K562 (cell line): ENCODE results near the gene KMT2A. TPM values are rescaled to one million over a fixed set of nuclear protein-coding genes. Genes with fewer than 3 reads are reported as not detected.
A peak's percentile ranks its signal among the peaks of the same experiment; 100 is the strongest.

Experiments
- ATAC-seq: fragments of 200-7000 bp; cut with Tn5 transposase; 3 replicates; pipeline ENCODE4 v1.9.1; 2020; ENCODE audit warnings: moderate library complexity
- BruUV-seq: library from RNA; stranded (reverse); fragments of 400-500 nt; replicated peaks from 2 replicates; lab custom pipeline; 2021; lab: Mats Ljungman, UMichigan
- CTCF ChIA-PET: fragments of 300-600 bp; formaldehyde crosslinking; extraction: SDS; loops from one replicate; lab custom pipeline; 2021; ENCODE audit warnings: low intra/inter-chr PET ratio; lab: Yijun Ruan, JAX
- POLR2A ChIA-PET: fragments of 300-600, 350-650 bp; sonication (Branson Sonifier 250); formaldehyde crosslinking; extraction: SDS; loops from one replicate; lab custom pipeline; 2021; ENCODE audit warnings: antibody characterized with exemption, inconsistent platforms; lab: Yijun Ruan, JAX
- DNase-seq, 4 experiments: peaks; one replicate each; pipeline versions ENCODE4 v3.0.0 to v3.0.0-alpha.2; 2011 to 2018; ENCODE audit warnings: low spot score in 3 of 4, mixed read lengths in 3 of 4; ENCODE audit errors: extremely low read depth in 1 of 4
- FAIRE-seq: peaks from 2 replicates; lab custom pipeline; 2011; peaks lifted over from hg19 to GRCh38; lab: Jason Lieb, UNC
- H2AFZ ChIP-seq: 2 replicates; pipeline ENCODE4 v1.6.0; 2011; ENCODE audit warnings: low read depth, low read length, control low read depth, inconsistent platforms
- H3K27ac ChIP-seq: fragments of 200-600 bp; 3 replicates; pipeline ENCODE4 v1.8.0; 2011; ENCODE audit warnings: low read depth, mild to moderate bottlenecking, control low read depth, inconsistent platforms, low read length, moderate library complexity, mixed read lengths; ENCODE audit errors: extremely low read depth
- H3K27me3 ChIP-seq, 2 experiments: fragments of 300-600 bp in 1 of 2; 2 replicates in 1 of 2; 3 replicates in 1 of 2; pipeline versions ENCODE4 v1.6.0 to v1.8.0; 2011; ENCODE audit warnings: inconsistent platforms in 2 of 2, low read length in 2 of 2, mild to moderate bottlenecking in 1 of 2, mixed read lengths in 1 of 2, moderate library complexity in 1 of 2; ENCODE audit not compliant: control insufficient read depth in 2 of 2, insufficient read depth in 2 of 2
- H3K36me3 ChIP-seq: fragments of 300-600 bp; 3 replicates; pipeline ENCODE4 v1.8.0; 2011; ENCODE audit warnings: mild to moderate bottlenecking, low read length, inconsistent platforms; ENCODE audit not compliant: control insufficient read depth, insufficient read depth
- H3K4me1 ChIP-seq, 2 experiments: fragments of 200-600 bp in 1 of 2; replicated peaks in 1 of 2; 2 replicates in 1 of 2; 3 replicates in 1 of 2; pipeline versions ENCODE4 v1.5.1 to v1.8.0; 2011; ENCODE audit warnings: inconsistent platforms in 2 of 2, low read length in 2 of 2, mild to moderate bottlenecking in 1 of 2, mixed read lengths in 1 of 2, moderate library complexity in 1 of 2; ENCODE audit not compliant: control insufficient read depth in 2 of 2, insufficient read depth in 2 of 2
- H3K4me2 ChIP-seq: 2 replicates; pipeline ENCODE4 v1.6.1; 2011; ENCODE audit warnings: low read length, control low read depth, inconsistent platforms, mixed read lengths; ENCODE audit not compliant: insufficient read depth
- H3K4me3 ChIP-seq: fragments of 200-600 bp; sonication (generic), shearing (Covaris generic); 2 replicates; pipeline ENCODE4 v1.5.1; 2016; ENCODE audit warnings: control low read depth, inconsistent platforms
- H3K79me2 ChIP-seq: fragments of 200-600 bp; 3 replicates; pipeline ENCODE4 v1.8.0; 2011; ENCODE audit warnings: low read length, inconsistent platforms; ENCODE audit not compliant: control insufficient read depth, insufficient read depth
- H3K9ac ChIP-seq, 2 experiments: 2 replicates each; pipeline versions ENCODE4 v1.6.0 to v1.6.1; 2011; ENCODE audit warnings: low read depth in 2 of 2, low read length in 2 of 2, control low read depth in 1 of 2, inconsistent platforms in 1 of 2, mild to moderate bottlenecking in 1 of 2, mixed read lengths in 1 of 2; ENCODE audit not compliant: insufficient read depth in 1 of 2
- H3K9me1 ChIP-seq: one replicate; pipeline ENCODE4 v1.6.0; 2011; ENCODE audit warnings: inconsistent platforms, mild to moderate bottlenecking, low read length, moderate library complexity; ENCODE audit not compliant: control insufficient read depth, insufficient read depth
- H3K9me3 ChIP-seq: replicated peaks from 2 replicates; pipeline ENCODE4 v1.5.1; 2011; ENCODE audit warnings: low read depth, low read length, inconsistent platforms; ENCODE audit not compliant: control insufficient read depth, insufficient read depth
- H4K20me1 ChIP-seq: replicated peaks from 2 replicates; pipeline ENCODE4 v1.6.1; 2011; ENCODE audit warnings: low read length, inconsistent platforms, mixed read lengths; ENCODE audit not compliant: control insufficient read depth, insufficient read depth
- GABPB2 ChIP-seq: fragments of 250-450 bp; sonication (Bioruptor Pico); conservative IDR thresholded peaks from 2 replicates; pipeline ENCODE4 v1.5.1; 2021; ENCODE audit warnings: mild to moderate bottlenecking
- MCM2 ChIP-seq: fragments of 450-650 bp; IDR thresholded peaks from 2 replicates; pipeline ENCODE4 v1.6.1; 2017; ENCODE audit warnings: low read depth, mild to moderate bottlenecking
- MXI1 ChIP-seq: IDR thresholded peaks from 2 replicates; pipeline ENCODE4 v1.6.1; 2011; ENCODE audit warnings: low read depth, mild to moderate bottlenecking, improper control_type of control experiment, low read length
- NELFE ChIP-seq: IDR thresholded peaks from 2 replicates; pipeline ENCODE4 v1.6.1; 2011; ENCODE audit warnings: mild to moderate bottlenecking; ENCODE audit not compliant: insufficient read depth, insufficient read length
- POLR2A ChIP-seq: fragments of 450-650 bp; conservative IDR thresholded peaks from 2 replicates; pipeline ENCODE4 v1.6.1; 2016
- POLR2AphosphoS2 ChIP-seq: IDR thresholded peaks from 2 replicates; pipeline ENCODE4 v1.6.1; 2012; ENCODE audit warnings: low read length, improper control_type of control experiment
- PTRF ChIP-seq: fragments of 450-650 bp; IDR thresholded peaks from 2 replicates; pipeline ENCODE4 v1.6.1; 2016; ENCODE audit warnings: mild to moderate bottlenecking, missing genetic modification characterization, missing compliant biosample characterization
- SRF ChIP-seq, 2 experiments: fragments of 250-450, 450-650 bp in 1 of 2; sonication (Bioruptor Pico) in 1 of 2; sonication (generic) in 1 of 2; formaldehyde crosslinking; IDR thresholded peaks; 2 replicates each; pipeline versions ENCODE4 v1.5.0 to v1.5.1; 2020 to 2022; ENCODE audit warnings: mild to moderate bottlenecking in 1 of 2, missing genetic modification reagents in 1 of 2
- ZNF57 ChIP-seq: fragments of 450-650 bp; formaldehyde crosslinking; IDR thresholded peaks from 2 replicates; pipeline ENCODE4 v1.4.0; 2020; ENCODE audit warnings: mild to moderate bottlenecking, moderate library complexity
- WGBS: fragments of 100-300 bp; shearing (Covaris generic); methylation state at CpG from one replicate; pipeline ENCODE4 v1.1.6; 2016; ENCODE audit warnings: low coverage, mixed read lengths; ENCODE audit not compliant: insufficient coverage; ENCODE audit errors: missing lambda C conversion rate; 5-methylcytosine and 5-hydroxymethylcytosine counted together
- in situ Hi-C: fragments of 300-500 bp; cut with MboI; formaldehyde crosslinking; loops from 4 replicates; pipeline ENCODE4 v1.15.0; 2018; ENCODE audit warnings: inconsistent platforms, mixed read lengths
- intact Hi-C: fragments of 100-400 bp; cut with micrococcal nuclease; formaldehyde crosslinking; loops from 2 replicates; pipeline ENCODE4 v1.14.2; 2022
- polyA plus RNA-seq, 8 experiments: library from polyadenylated mRNA; depleted of rRNA in 4 of 8; stranded (reverse) in 5 of 8; unstranded in 3 of 8; fragments of >200 nt; fragmentation: Nextera tagmentation in 2 of 8; fragmentation: Illumina TruSeq in 1 of 8; extraction: Ambion mirVana in 2 of 8; extraction: Trizol in 1 of 8; gene quantifications; 2 replicates each; pipeline versions ENCODE4 v1.2.1 to v1.2.3, GENCODE V29; 2011 to 2014; ENCODE audit warnings: inconsistent platforms in 1 of 8, missing spikeins in 1 of 8
- total RNA-seq, 7 experiments: library from RNA; depleted of rRNA in 6 of 7; stranded (reverse); fragments of >200 nt in 6 of 7; fragmentation: Illumina TruSeq in 2 of 7; extraction: Trizol in 2 of 7; gene quantifications; 2 replicates each; pipeline versions ENCODE4 v1.2.1 to v1.2.3, GENCODE V29; 2011 to 2021; ENCODE audit warnings: low replicate concordance in 1 of 7
- TF ChIP-seq, protein P1 (sequence below): fragments of 450-650 bp; formaldehyde crosslinking; IDR thresholded peaks from 2 replicates; pipeline ENCODE4 v1.4.0; 2022; ENCODE audit warnings: missing genetic modification characterization
- TF ChIP-seq, protein P2 (sequence below): fragments of 450-650 bp; formaldehyde crosslinking; conservative IDR thresholded peaks from 2 replicates; pipeline ENCODE4 v1.4.0; 2022; ENCODE audit warnings: mild to moderate bottlenecking, missing genetic modification characterization

KMT2A gene
- total and polyA plus RNA-seq, 9 of the 15 experiments (the other 6 are each of a cell fraction or from before 2014, with no cell fraction given): 9.6 to 59.9 (median 32.6) TPM

DNA sequence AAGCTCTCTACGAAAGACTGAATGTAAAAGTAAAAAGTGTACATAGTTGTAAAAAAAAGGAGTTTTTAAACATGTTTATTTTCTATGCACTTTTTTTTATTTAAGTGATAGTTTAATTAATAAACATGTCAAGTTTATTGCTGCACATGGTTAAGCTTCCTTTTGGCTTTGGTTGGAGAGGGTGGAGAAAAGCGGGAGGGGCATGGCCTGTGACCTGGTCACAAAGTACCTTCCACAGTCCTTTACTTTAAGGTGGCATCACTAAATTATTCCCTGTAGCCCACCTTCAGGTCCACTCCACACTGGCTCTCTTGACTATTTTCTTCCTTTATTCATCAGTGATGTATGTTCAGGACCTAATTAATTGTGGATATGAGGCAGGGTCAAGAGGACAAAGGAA lies 90.4 kb downstream of the KMT2A start (continued):
- TF ChIP-seq, protein P1, sequence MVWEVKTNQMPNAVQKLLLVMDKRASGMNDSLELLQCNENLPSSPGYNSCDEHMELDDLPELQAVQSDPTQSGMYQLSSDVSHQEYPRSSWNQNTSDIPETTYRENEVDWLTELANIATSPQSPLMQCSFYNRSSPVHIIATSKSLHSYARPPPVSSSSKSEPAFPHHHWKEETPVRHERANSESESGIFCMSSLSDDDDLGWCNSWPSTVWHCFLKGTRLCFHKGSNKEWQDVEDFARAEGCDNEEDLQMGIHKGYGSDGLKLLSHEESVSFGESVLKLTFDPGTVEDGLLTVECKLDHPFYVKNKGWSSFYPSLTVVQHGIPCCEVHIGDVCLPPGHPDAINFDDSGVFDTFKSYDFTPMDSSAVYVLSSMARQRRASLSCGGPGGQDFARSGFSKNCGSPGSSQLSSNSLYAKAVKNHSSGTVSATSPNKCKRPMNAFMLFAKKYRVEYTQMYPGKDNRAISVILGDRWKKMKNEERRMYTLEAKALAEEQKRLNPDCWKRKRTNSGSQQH (CRISPR knock-in tag): no peak
- no peak for TF ChIP-seq NELFE

DNA sequence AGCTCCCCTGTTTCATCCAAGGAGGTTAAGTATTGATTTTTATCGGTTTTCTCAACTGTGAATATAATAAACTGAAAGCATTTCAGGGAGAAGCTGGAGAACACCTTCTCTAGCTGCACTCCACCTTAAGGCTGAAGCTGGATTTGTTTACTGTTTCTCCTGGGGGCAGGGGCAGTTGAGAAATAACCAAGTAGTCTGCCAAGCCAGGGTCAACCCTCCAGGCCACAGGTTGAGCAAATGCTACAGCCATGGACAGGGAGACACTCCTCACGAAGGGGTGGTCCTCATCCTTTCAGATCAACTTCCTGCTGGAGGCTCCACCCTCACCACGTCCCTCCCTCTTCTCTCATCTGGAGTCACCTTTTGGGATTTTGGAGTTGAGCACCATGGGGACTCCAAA lies 90.8 kb downstream of the KMT2A start, which contains the start of gene TTC36:
TTC36 (plus strand) TSS at position 366 of the 400 bp plus-strand sequence; CDS start at position 387, 21 bp downstream.
- Histone ChIP-seq H3K9ac (no peak within 1 kb of the TSS), H3K9me1 (no peaks in the 10 kb centered on the region), H3K4me2 (no peak within 1 kb of the TSS), H3K27me3 (no peaks in the 10 kb centered on the region), H2AFZ (no peak within 1 kb of the TSS), H3K27ac (no peak within 1 kb of the TSS), H3K4me3 (no peak within 1 kb of the TSS), H3K4me1 (peaks cover 9 to 31% of the 10 kb centered on the region in 2 experiments; a peak in 4 of 5 replicates), H3K79me2 (no peaks in the 10 kb centered on the region; the same call in 2 of the 3 replicates), H4K20me1 (no peaks in the 10 kb centered on the region; the same call in 1 of the 2 replicates), H3K9me3 (no peaks in the 10 kb centered on the region), H3K36me3 (peaks cover 31% of the 10 kb centered on the region)
- intact Hi-C loops: no loop called here
- no TSS peak for BruUV-seq
- DNase-seq (peak in 1 of 4 experiments; percentile 23), FAIRE-seq (no peak), ATAC-seq (no peak)
- POLR2A ChIA-PET: interaction anchor here (1.2 to 1.7 kb wide), 2 partner anchors 13 to 129 kb away, joined by 3 to 7 read pairs; no protein-coding TSS in a partner anchor
- CTCF ChIA-PET: no interaction called here
- 22% methylated on average over 2 of the region's 3 CpGs for WGBS
- in situ Hi-C loops: no loop called here
- TF ChIP-seq POLR2A (0 out of 2 replicates have a peak, but pooled peaks have one; percentile 27), PTRF (no peak), POLR2AphosphoS2 (0 out of 2 replicates have a peak, but pooled peaks have one; percentile 59), ZNF57 (CRISPR knock-in tag) (no peak), MCM2 (no peak), SRF (CRISPR knock-in tag; IDR thresholded peaks at IDR 0.05) (no peak), GABPB2 (CRISPR knock-in tag) (no peak), MXI1 (no peak)
- TF ChIP-seq, protein P1 (CRISPR knock-in tag): no peak
- TF ChIP-seq, protein P2, sequence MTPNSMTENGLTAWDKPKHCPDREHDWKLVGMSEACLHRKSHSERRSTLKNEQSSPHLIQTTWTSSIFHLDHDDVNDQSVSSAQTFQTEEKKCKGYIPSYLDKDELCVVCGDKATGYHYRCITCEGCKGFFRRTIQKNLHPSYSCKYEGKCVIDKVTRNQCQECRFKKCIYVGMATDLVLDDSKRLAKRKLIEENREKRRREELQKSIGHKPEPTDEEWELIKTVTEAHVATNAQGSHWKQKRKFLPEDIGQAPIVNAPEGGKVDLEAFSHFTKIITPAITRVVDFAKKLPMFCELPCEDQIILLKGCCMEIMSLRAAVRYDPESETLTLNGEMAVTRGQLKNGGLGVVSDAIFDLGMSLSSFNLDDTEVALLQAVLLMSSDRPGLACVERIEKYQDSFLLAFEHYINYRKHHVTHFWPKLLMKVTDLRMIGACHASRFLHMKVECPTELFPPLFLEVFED (CRISPR knock-in tag): no peak
- TF ChIP-seq, all 486 proteins: peak for 2
